SJCRH30 (cell line): ENCODE results near the gene NCMAP. TPM values are rescaled to one million over a fixed set of nuclear protein-coding genes. Genes with fewer than 3 reads are reported as not detected.

Source experiments
- DNase-seq, 2 experiments: peaks; one replicate each; pipeline ENCODE4 v3.0.0-alpha.2; 2015 to 2020
- H3K27ac ChIP-seq: fragments of 250-450 bp; sonication (Bioruptor Pico); 2 replicates; pipeline ENCODE4 v1.5.1; 2020; ENCODE audit warnings: mild to moderate bottlenecking, moderate library complexity
- H3K27me3 ChIP-seq: fragments of 250-450 bp; sonication (Bioruptor Pico); 2 replicates; pipeline ENCODE4 v1.5.1; 2020; ENCODE audit warnings: mild to moderate bottlenecking, moderate library complexity
- H3K36me3 ChIP-seq: fragments of 250-450 bp; sonication (Bioruptor Pico); 2 replicates; pipeline ENCODE4 v1.5.1; 2020; ENCODE audit warnings: mild to moderate bottlenecking, moderate library complexity
- H3K4me1 ChIP-seq: fragments of 250-450 bp; sonication (Bioruptor Pico); 2 replicates; pipeline ENCODE4 v1.5.1; 2020; ENCODE audit warnings: mild to moderate bottlenecking, moderate library complexity
- H3K4me3 ChIP-seq: fragments of 250-450 bp; sonication (Bioruptor Pico); 2 replicates; pipeline ENCODE4 v1.5.1; 2020; ENCODE audit warnings: mild to moderate bottlenecking, moderate library complexity
- H3K9me3 ChIP-seq: fragments of 250-450 bp; sonication (Bioruptor Pico); replicated peaks from 2 replicates; pipeline ENCODE4 v1.5.1; 2020; ENCODE audit warnings: mild to moderate bottlenecking, moderate library complexity
- total RNA-seq: library from RNA; depleted of rRNA; stranded (reverse); fragments of >200 nt; shearing (Covaris generic); gene quantifications from 2 replicates; pipeline ENCODE4 v1.2.3, GENCODE V29; 2014

NCMAP gene
- total RNA-seq, 1 experiment from 2014 or later, result not detected

GRCh38 chr1:24572301-24572700, 16.4 kb downstream of the NCMAP start:
- no peaks in the 10 kb centered on the region for H3K9me3 ChIP-seq
- H3K4me3 ChIP-seq, result no peak overlapping the region
- H3K4me1 ChIP-seq, result no peaks in the 10 kb centered on the region
- DNase-seq, result no peak
- peaks cover 13% of the 10 kb centered on the region; the same call in 1 of the 2 replicates for H3K27me3 ChIP-seq
- H3K27ac ChIP-seq, result no peak overlapping the region
- H3K36me3 ChIP-seq, result no peaks in the 10 kb centered on the region

GRCh38 chr1:24575905-24576587, 20.2 kb downstream of the NCMAP start:
- no peaks in the 10 kb centered on the region for H3K36me3 ChIP-seq
- peaks cover 19% of the 10 kb centered on the region for H3K27me3 ChIP-seq
- no peaks in the 10 kb centered on the region for H3K9me3 ChIP-seq
- no peaks in the 10 kb centered on the region for H3K4me1 ChIP-seq
- H3K27ac ChIP-seq, result no peak overlapping the region
- peak in 1 of 2 experiments; percentile 39 for DNase-seq
- H3K4me3 ChIP-seq, result no peak overlapping the region

- Histone ChIP-seq H3K27me3 (peaks cover 22% of the 10 kb centered on the region), H3K4me1 (no peaks in the 10 kb centered on the region), H3K9me3 (0 out of 2 replicates have a peak, but pooled peaks cover 2% of the 10 kb centered on the region), H3K36me3 (no peaks in the 10 kb centered on the region), H3K27ac (no peak overlapping the region), H3K4me3 (no peak overlapping the region)
- DNase-seq, result no peak
These were observed 23.0 kb downstream of the NCMAP start for GRCh38 chr1:24578846-24579245.

- no peak for DNase-seq
- no peak overlapping the region for H3K4me3 ChIP-seq
- H3K36me3 ChIP-seq, result no peaks in the 10 kb centered on the region
- H3K9me3 ChIP-seq, result 0 out of 2 replicates have a peak, but pooled peaks cover 2% of the 10 kb centered on the region
- no peaks in the 10 kb centered on the region for H3K4me1 ChIP-seq
- H3K27me3 ChIP-seq, result peaks cover 26% of the 10 kb centered on the region
- no peak overlapping the region for H3K27ac ChIP-seq
These were observed 24.9 kb downstream of the NCMAP start for GRCh38 chr1:24580756-24581155.

DNA sequence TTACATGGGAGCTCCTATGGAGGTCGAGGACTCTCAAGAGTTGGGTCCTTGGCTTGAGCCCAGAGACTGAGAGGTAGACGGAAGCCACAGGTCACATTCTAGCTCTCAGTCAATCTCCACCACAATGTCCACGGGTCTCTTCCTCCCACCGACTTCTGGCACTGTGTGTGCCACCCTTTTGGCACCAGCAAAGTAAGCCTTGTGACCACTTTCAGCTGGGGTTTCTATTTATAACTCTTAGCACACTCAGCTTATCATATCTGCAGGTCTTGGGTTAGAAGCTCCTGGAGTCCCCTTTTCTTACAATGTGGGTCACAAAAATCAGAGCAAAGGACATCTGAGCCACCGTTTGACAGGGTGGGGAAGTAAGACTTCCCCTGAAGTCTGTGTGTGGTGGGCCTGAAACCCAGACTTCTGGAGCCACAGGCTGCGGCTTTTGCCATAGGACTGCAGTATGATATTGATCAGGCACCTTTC, 28.3 kb downstream of the NCMAP start:
- no peaks in the 10 kb centered on the region for H3K36me3 ChIP-seq
- peaks cover 22% of the 10 kb centered on the region for H3K27me3 ChIP-seq
- no peak overlapping the region for H3K4me3 ChIP-seq
- 0 out of 2 replicates have a peak, but pooled peaks cover 2% of the 10 kb centered on the region for H3K9me3 ChIP-seq
- no peaks in the 10 kb centered on the region for H3K4me1 ChIP-seq
- DNase-seq, result no peak
- no peak overlapping the region for H3K27ac ChIP-seq

DNA sequence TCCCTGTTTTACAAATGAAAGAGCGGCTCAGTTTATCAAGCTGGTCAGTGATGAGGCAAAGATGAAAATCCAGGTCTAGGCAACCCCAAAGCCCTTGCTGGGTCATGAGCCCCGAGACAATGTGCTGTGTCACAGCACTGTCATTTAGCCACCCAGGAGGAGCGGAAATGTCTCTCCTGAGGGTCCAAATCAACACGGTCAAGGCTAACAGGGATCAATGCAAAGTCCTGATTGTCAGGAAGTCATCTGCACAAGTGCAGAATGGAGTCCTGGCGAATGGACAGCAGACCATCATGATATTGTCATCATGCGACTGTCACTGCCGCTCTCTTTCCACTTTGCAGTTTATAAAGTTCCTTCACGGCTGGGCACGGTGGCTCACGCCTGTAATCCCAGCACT, 30.2 kb downstream of the NCMAP start:
- 0 out of 2 replicates have a peak, but pooled peaks cover 2% of the 10 kb centered on the region for H3K9me3 ChIP-seq
- no peak for DNase-seq
- H3K4me3 ChIP-seq, result no peak overlapping the region
- H3K27me3 ChIP-seq, result peaks cover 16% of the 10 kb centered on the region; the same call in 1 of the 2 replicates
- H3K4me1 ChIP-seq, result no peaks in the 10 kb centered on the region
- H3K36me3 ChIP-seq, result no peaks in the 10 kb centered on the region
- H3K27ac ChIP-seq, result no peak overlapping the region

- DNase-seq, result peak; percentile 44 to 70
- Histone ChIP-seq H3K4me3 (no peak overlapping the region), H3K27ac (no peak overlapping the region), H3K36me3 (no peaks in the 10 kb centered on the region), H3K27me3 (peaks cover 16% of the 10 kb centered on the region; the same call in 1 of the 2 replicates), H3K9me3 (0 out of 2 replicates have a peak, but pooled peaks cover 2% of the 10 kb centered on the region), H3K4me1 (no peaks in the 10 kb centered on the region)
These were observed 31.3 kb downstream of the NCMAP start for GRCh38 chr1:24586970-24587820.

- H3K4me1 ChIP-seq, result no peaks in the 10 kb centered on the region
- H3K27me3 ChIP-seq, result peaks cover 16% of the 10 kb centered on the region; the same call in 1 of the 2 replicates
- H3K9me3 ChIP-seq, result no peaks in the 10 kb centered on the region
- H3K4me3 ChIP-seq, result no peak overlapping the region
- H3K27ac ChIP-seq, result no peak overlapping the region
- no peaks in the 10 kb centered on the region for H3K36me3 ChIP-seq
- no peak for DNase-seq
These were observed 32.7 kb downstream of the NCMAP start for GRCh38 chr1:24588573-24588972.

GRCh38 chr1:24589200-24589599, 33.3 kb downstream of the NCMAP start:
- Histone ChIP-seq H3K27ac (no peak overlapping the region), H3K4me1 (no peaks in the 10 kb centered on the region), H3K4me3 (no peak overlapping the region), H3K9me3 (no peaks in the 10 kb centered on the region), H3K36me3 (no peaks in the 10 kb centered on the region), H3K27me3 (peaks cover 10% of the 10 kb centered on the region; the same call in 1 of the 2 replicates)
- no peak for DNase-seq

GRCh38 chr1:24591781-24592180, 35.9 kb downstream of the NCMAP start:
- Histone ChIP-seq H3K36me3 (no peaks in the 10 kb centered on the region), H3K27ac (no peak overlapping the region), H3K9me3 (no peaks in the 10 kb centered on the region), H3K4me3 (no peak overlapping the region), H3K27me3 (peaks cover 3% of the 10 kb centered on the region; the same call in 1 of the 2 replicates), H3K4me1 (no peaks in the 10 kb centered on the region)
- DNase-seq, result no peak

DNA sequence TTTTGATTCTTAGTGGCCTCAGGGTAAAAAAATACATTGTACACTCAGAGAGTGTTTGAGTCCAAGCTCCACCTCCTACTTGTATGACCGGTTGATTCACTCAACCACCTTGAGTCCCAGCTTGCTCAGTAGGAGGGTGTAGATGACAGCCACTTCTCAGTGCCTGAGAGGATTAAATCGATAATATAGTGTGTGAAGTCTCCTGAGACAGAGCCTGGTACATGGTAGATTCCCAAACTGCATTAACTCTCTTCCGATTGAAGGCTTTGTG, 38.4 kb downstream of the NCMAP start:
- DNase-seq, result no peak
- Histone ChIP-seq H3K4me1 (no peaks in the 10 kb centered on the region), H3K9me3 (no peaks in the 10 kb centered on the region)

GRCh38 chr1:24596401-24596880, 40.6 kb downstream of the NCMAP start:
- no peak for DNase-seq
- no peak overlapping the region for H3K4me3 ChIP-seq

More for the DNA sequence above, 38.4 kb downstream of the NCMAP start:
- Histone ChIP-seq H3K4me3 (no peak overlapping the region), H3K36me3 (no peaks in the 10 kb centered on the region), H3K27ac (no peak overlapping the region), H3K27me3 (peaks cover 4% of the 10 kb centered on the region; the same call in 1 of the 2 replicates)

DNA sequence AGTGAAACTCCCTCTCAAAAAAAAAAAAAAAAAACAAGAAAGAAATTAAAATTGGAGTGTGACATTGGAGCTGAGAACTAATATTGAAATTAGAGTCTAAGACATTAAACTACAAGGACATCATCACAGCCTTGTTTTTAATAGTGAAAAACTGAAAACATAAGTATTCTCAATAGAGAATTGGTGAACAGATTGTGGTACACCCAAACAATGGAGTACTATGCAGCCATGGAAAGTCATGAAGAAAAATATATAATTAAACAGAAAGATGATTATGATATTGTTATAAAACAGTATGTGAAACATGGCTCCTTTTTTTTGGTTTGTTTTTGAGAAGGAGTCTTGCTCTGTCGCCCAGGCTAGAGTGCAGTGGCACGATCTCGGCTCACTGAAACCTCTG, 43.4 kb downstream of the NCMAP start:
- no peaks in the 10 kb centered on the region for H3K36me3 ChIP-seq
- H3K27ac ChIP-seq, result no peak overlapping the region
- no peak for DNase-seq
- no peaks in the 10 kb centered on the region for H3K9me3 ChIP-seq
- H3K4me1 ChIP-seq, result no peaks in the 10 kb centered on the region
- H3K27me3 ChIP-seq, result 0 out of 2 replicates have a peak, but pooled peaks cover 4% of the 10 kb centered on the region
- no peak overlapping the region for H3K4me3 ChIP-seq

More at GRCh38 chr1:24596401-24596880, 40.6 kb downstream of the NCMAP start:
- no peaks in the 10 kb centered on the region for H3K4me1 ChIP-seq
- no peak overlapping the region for H3K27ac ChIP-seq
- H3K27me3 ChIP-seq, result peaks cover 4% of the 10 kb centered on the region; the same call in 1 of the 2 replicates
- H3K36me3 ChIP-seq, result no peaks in the 10 kb centered on the region
- H3K9me3 ChIP-seq, result no peaks in the 10 kb centered on the region

- H3K4me1 ChIP-seq, result no peaks in the 10 kb centered on the region
- no peaks in the 10 kb centered on the region for H3K36me3 ChIP-seq
- H3K4me3 ChIP-seq, result no peak overlapping the region
- DNase-seq, result no peak
- H3K9me3 ChIP-seq, result no peaks in the 10 kb centered on the region
- 0 out of 2 replicates have a peak, but pooled peaks cover 4% of the 10 kb centered on the region for H3K27me3 ChIP-seq
- H3K27ac ChIP-seq, result no peak overlapping the region
These were observed 44.7 kb downstream of the NCMAP start for GRCh38 chr1:24600551-24600950.
